ENCODE data around the gene LDAH.

LDAH gene

DNA sequence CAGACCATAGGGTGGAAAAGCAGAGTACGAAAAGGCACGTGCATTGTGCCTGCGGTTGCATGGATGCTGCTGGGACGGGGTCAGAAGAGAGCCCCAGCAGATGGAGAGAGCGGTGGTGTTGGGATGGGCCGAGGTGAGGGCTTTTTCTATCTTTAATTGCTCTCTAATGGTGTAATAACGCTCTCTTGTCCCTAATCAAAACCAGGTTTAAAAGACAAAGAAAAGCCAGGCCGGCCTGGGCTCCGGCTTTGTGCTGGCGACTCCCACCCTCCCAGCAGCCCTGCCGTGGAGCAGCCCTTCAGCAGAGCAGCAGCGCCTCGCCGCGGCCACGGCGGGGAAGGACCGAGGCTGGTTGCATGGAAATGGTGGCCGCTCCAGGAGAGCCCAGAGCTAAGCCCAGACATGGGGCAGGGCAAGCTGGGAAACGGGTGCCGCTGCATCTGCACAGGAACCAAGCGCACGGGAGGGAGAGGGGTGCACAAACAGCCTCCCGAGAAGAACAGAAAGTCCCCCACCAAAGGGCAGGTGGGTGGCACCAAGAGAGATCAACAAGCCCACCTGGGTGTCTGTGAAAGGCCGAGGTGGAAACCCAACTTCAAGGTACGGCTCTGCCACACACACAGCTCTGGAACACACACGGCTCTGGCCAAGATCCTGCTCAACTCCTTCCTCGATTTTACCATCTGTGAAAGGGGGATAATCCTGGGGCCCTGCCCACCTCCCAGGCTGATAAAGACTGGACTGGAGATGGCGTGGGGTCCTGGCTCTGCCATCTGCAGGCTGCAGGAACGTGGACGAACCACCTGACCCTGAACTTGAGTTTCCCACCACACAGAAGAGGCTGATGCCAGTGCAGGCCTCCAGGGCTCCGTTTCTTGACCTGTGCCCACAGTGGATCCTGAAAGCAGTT, 187.0 kb downstream of the LDAH start:
- DNase-seq (ENCODE audit: low spot score) = no peak

DNA sequence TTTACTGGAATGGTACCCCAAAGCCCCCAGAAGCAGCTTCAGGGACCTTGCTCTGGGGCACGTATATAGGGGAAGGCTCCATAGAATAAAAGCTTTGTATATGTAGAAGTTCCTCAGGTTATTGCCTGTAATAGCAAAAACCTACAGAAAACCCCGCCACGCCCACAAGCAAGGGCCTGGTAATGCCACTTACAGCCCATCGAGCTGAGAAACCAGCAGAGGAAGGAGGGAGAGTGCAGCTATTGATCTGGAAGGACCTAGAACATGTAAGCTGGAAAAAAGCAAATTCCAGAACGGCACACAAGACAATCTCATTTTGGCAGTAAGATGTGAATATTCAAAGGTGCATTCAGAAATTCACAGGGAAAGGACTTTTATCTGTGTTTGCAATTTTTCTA, 187.8 kb downstream of the LDAH start:
- DNase-seq (ENCODE audit: low spot score) = no peak

DNA sequence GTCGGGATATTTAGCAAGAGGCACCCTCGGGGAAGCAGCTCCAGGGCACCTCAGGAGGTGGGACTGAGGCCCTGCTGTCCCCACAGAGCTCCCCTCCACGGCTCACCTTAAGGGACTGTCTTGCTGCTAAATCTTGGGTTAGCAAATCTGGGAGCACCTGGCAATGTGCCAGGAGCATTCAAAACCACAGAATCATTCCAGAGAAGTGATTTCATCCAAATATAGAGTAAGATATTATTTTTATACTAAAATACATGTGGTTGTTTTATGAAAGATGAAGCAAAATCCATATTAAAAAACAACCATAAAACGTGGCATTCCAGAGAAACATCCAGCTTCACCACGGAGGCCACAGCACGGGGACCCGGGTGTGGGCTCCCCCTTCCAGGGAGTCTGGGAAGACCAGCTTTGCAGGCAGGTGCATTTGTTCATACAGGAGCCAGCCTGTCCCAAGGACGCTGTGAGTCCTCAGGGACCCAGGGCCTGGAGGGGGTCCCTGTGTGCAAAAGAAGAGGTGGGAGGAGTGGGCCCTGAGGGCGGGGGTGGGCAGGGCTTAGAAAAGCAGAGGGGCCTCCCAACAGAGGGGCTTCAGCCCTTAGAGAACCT, 188.3 kb downstream of the LDAH start:
- no peak for DNase-seq (ENCODE audit: low spot score)

Measured in LoVo (cell line).